T-cell (primary cell): Measurements from ENCODE around the gene FOXP2. TPM values are rescaled to one million over a fixed set of nuclear protein-coding genes. Genes with fewer than 3 reads are reported as not detected.

Experiments used
- ATAC-seq, 4 experiments: fragments of 200-7000 bp in 3 of 4; fragments of 150-1000 bp in 1 of 4; cut with Tn5 transposase; replicated peaks in 1 of 4; 1 replicate in 3 of 4; 2 replicates in 1 of 4; pipeline ENCODE4 v1.10.0; 2021; ENCODE audit warnings: moderate library complexity in 3 of 4, mild to moderate bottlenecking in 2 of 4, moderate number of reproducible peaks in 1 of 4
- CTCF ChIA-PET, 2 donors: fragments of 300-600 bp; sonication (Branson Sonifier 250); formaldehyde crosslinking; loops; one replicate each; lab custom pipeline; 2022; ENCODE audit warnings: antibody characterized with exemption in 2 of 2; lab: Charles Lee
- POLR2A ChIA-PET, 2 donors: fragments of 300-600 bp; sonication (Branson Sonifier 250); formaldehyde crosslinking; loops; one replicate each; lab custom pipeline; 2022; ENCODE audit warnings: antibody characterized with exemption in 2 of 2; lab: Charles Lee
- DNase-seq, 35 experiments: peaks; one replicate each; pipeline versions ENCODE4 v3.0.0 to v3.0.0-alpha.2; 2013 to 2023
- H3K27ac ChIP-seq: one replicate; pipeline ENCODE4 v1.5.1; 2013; ENCODE audit warnings: low read length
- H3K27me3 ChIP-seq, 2 experiments: replicated peaks in 1 of 2; 1 replicate in 1 of 2; 2 replicates in 1 of 2; pipeline versions ENCODE4 v1.6.1 to v1.7.0; 2013; ENCODE audit warnings: low read length in 1 of 2, mixed read lengths in 1 of 2; ENCODE audit not compliant: control insufficient read depth in 2 of 2, insufficient read depth in 2 of 2; ENCODE audit errors: extremely low read depth in 1 of 2
- H3K36me3 ChIP-seq, 2 donors: 1 replicate in 1 of 2; 2 replicates in 1 of 2; pipeline versions ENCODE4 v1.6.1 to v1.7.0; 2013; ENCODE audit warnings: low read length in 1 of 2; ENCODE audit not compliant: control insufficient read depth in 2 of 2, insufficient read depth in 1 of 2; ENCODE audit errors: extremely low read depth in 1 of 2
- H3K4me1 ChIP-seq, 2 experiments: 1 replicate in 1 of 2; 2 replicates in 1 of 2; pipeline versions ENCODE4 v1.6.1 to v1.7.0; 2013; ENCODE audit warnings: low read length in 2 of 2, mixed read lengths in 1 of 2; ENCODE audit not compliant: insufficient read depth in 2 of 2, control insufficient read depth in 1 of 2; ENCODE audit errors: extremely low read depth in 1 of 2
- H3K4me3 ChIP-seq, 2 donors: 1 replicate in 1 of 2; 2 replicates in 1 of 2; pipeline versions ENCODE4 v1.5.1 to v1.7.0; 2013; ENCODE audit warnings: mild to moderate bottlenecking in 2 of 2, low read length in 1 of 2, moderate library complexity in 1 of 2; ENCODE audit not compliant: control insufficient read depth in 1 of 2; ENCODE audit errors: extremely low read depth in 1 of 2
- H3K9me3 ChIP-seq: 2 replicates; pipeline ENCODE4 v1.7.0; 2013
- H3K27ac Mint-ChIP-seq, 2 donors: one replicate each; pipeline ENCODE4 v1.8.0; 2020 to 2021; ENCODE audit warnings: mild to moderate bottlenecking in 2 of 2, mixed read lengths in 2 of 2
- H3K27me3 Mint-ChIP-seq, 2 donors: one replicate each; pipeline ENCODE4 v1.8.0; 2021 to 2022; ENCODE audit warnings: mixed read lengths in 2 of 2
- H3K36me3 Mint-ChIP-seq: one replicate; pipeline ENCODE4 v1.8.0; 2021; ENCODE audit warnings: mixed read lengths
- H3K4me1 Mint-ChIP-seq, 3 donors: one replicate each; pipeline ENCODE4 v1.8.0; 2020 to 2022; ENCODE audit warnings: mixed read lengths in 3 of 3, mild to moderate bottlenecking in 1 of 3
- H3K4me3 Mint-ChIP-seq, 3 donors: one replicate each; pipeline ENCODE4 v1.8.0; 2020 to 2022; ENCODE audit warnings: mild to moderate bottlenecking in 3 of 3, mixed read lengths in 3 of 3, moderate library complexity in 3 of 3
- H3K9me3 Mint-ChIP-seq, 3 donors: one replicate each; pipeline ENCODE4 v1.8.0; 2020 to 2022; ENCODE audit warnings: mixed read lengths in 3 of 3
- WGBS: methylation state at CpG from one replicate; pipeline ENCODE4 v1.1.5; 2013; ENCODE audit warnings: missing lambda C conversion rate; ENCODE audit not compliant: insufficient coverage; 5-methylcytosine and 5-hydroxymethylcytosine counted together
- total RNA-seq, 35 experiments: library from RNA in 6 of 35; stranded (reverse) in 6 of 35; fragments of 120-200 nt in 1 of 35; gene quantifications; one replicate each; pipeline versions ENCODE4 v1.2.1 to v1.2.4 and lab custom pipeline; 2013 to 2026

Gene FOXP2
- total RNA-seq, 5 donors from 2014 or later (not counting 1 experiment from before 2014, with no cell fraction given) = 0.19 TPM; not detected in 4

DNA sequence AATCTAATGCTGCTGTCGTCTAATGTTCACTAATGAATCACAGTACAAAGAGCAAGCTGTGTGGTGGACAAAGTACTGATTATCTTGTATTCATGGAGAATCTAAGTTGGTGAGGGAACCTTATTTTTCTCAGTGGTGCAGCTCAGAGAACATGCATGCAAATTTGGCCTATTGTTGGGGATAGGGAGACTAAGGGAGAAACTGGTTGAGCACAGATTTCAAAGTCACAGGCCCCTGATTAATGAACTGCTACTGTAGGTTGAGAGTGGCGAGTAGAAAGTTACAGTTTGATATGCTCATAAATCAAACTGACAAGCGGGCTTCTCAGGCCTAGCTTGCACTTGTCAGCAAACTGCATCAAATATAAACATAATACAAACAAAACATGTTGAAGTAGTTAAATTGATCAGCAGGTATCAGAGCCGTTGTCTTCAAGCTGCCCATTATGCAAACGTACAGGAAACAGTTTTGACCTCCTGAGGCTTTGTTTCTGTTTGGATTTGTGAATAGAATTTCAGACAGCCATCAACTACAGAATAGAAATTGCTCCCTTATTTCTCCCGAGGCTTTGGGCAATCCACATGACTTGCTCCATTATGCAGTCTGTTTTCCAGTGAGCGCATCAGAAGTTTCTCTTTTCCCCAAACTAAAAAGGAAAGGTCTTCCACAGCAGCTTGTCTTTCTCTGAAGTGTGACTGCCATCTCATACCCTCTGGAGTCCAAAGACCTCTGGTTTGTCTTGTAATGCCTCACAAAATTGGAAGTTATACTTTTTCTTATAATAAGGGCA lies 215.8 kb downstream of the FOXP2 start:
- Histone ChIP-seq H3K4me3 (no peak overlapping the region), H3K36me3 (no peaks in the 10 kb centered on the region), H3K27ac (no peak overlapping the region), H3K9me3 (no peaks in the 10 kb centered on the region), H3K4me1 (no peaks in the 10 kb centered on the region), H3K27me3 (no peaks in the 10 kb centered on the region)
- CTCF ChIA-PET = no interaction called here
- Mint-ChIP-seq H3K36me3 (no peaks in the 10 kb centered on the region), H3K27ac (no peak overlapping the region), H3K4me3 (no peak overlapping the region), H3K27me3 (no peaks in the 10 kb centered on the region), H3K4me1 (no peaks in the 10 kb centered on the region), H3K9me3 (no peaks in the 10 kb centered on the region)
- DNase-seq (no peak), ATAC-seq (no peak)
- POLR2A ChIA-PET = no interaction called here
- no CpG with 5 or more reads among the region's 7 CpGs for WGBS

DNA sequence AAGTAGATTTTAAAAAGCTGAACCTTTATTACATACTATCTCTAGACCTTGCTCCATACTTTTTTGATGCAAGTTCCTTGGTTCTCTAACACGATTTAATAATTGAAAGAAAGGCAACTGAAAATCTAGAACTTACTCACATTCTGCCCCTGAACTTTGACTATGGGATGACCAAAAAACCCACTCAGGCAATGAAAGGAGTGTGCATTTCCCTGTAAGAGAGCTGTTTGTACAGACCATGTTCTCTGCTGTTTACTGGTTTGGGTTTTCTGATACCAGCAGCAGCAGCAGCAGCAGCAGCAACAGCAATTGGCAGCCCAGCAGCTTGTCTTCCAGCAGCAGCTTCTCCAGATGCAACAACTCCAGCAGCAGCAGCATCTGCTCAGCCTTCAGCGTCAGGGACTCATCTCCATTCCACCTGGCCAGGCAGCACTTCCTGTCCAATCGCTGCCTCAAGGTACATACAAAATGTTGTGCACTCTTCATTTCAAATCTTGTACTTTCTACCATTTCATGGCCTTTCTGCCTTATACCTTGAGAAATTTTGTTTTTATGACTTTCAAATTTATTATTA lies 216.7 kb downstream of the FOXP2 start:
- no peaks in the 10 kb centered on the region for H3K36me3 ChIP-seq
- H3K9me3 ChIP-seq = no peaks in the 10 kb centered on the region
- Mint-ChIP-seq H3K27me3 (no peaks in the 10 kb centered on the region), H3K4me3 (no peak overlapping the region), H3K9me3 (no peaks in the 10 kb centered on the region), H3K4me1 (no peaks in the 10 kb centered on the region), H3K27ac (no peak overlapping the region), H3K36me3 (no peaks in the 10 kb centered on the region)
- H3K4me1 ChIP-seq = no peaks in the 10 kb centered on the region
- ChIA-PET POLR2A (no interaction called here), CTCF (no interaction called here)
- 88% methylated on average over 1 of the region's 3 CpGs for WGBS
- DNase-seq (no peak), ATAC-seq (no peak)
- no peak overlapping the region for H3K4me3 ChIP-seq
- no peaks in the 10 kb centered on the region for H3K27me3 ChIP-seq
- no peak overlapping the region for H3K27ac ChIP-seq

DNA sequence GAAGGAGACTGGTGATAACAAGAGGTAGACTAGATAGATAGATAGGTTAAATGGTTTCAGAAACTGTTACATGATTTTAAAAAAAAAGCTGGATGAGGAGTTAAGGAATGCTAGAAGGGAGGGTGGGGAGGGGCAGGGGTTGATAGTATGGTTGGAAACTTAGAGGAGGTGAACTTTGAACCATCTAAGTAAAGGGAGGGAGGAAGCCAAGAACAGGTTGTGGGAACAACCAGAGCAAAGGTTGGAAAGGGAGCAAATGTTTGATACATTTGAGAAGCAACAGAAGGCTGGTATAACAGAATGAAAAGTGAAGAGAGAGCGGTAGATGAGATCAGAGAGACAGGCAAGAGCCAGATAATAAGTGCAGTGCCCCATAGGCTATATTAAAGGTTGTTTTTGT lies 224.8 kb downstream of the FOXP2 start:
- H3K27ac Mint-ChIP-seq = no peak overlapping the region
- H3K27ac ChIP-seq = no peak overlapping the region
- no peaks in the 10 kb centered on the region for H3K9me3 Mint-ChIP-seq

DNA sequence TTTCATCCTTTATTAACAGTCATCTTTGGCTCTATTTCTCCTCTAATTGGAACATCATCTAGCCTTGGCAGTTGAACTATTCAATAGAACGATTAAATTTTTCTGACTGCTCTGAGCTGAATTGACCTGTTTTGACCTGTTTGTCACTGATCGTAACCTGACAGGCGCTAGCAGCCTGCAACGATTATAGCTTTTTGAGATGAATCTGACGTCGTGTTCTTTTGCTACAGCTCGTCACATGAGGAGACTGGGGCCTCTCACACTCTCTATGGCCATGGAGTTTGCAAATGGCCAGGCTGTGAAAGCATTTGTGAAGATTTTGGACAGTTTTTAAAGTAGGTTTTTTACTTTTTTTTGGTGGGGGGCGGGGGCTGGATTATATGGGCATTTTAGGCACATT lies 229.8 kb downstream of the FOXP2 start:
- 97% methylated on average over 4 of the region's 8 CpGs for WGBS
- Mint-ChIP-seq H3K27me3 (no peaks in the 10 kb centered on the region), H3K4me1 (no peaks in the 10 kb centered on the region), H3K9me3 (no peaks in the 10 kb centered on the region), H3K4me3 (no peak overlapping the region), H3K27ac (no peak overlapping the region), H3K36me3 (no peaks in the 10 kb centered on the region)
- Histone ChIP-seq H3K4me3 (no peak overlapping the region), H3K27me3 (no peaks in the 10 kb centered on the region), H3K36me3 (no peaks in the 10 kb centered on the region), H3K27ac (no peak overlapping the region), H3K4me1 (no peaks in the 10 kb centered on the region), H3K9me3 (no peaks in the 10 kb centered on the region)
- no peak for DNase-seq
- ChIA-PET POLR2A (no interaction called here), CTCF (no interaction called here)
- no peak for ATAC-seq

More for the DNA sequence above, 224.8 kb downstream of the FOXP2 start:
- H3K4me1 Mint-ChIP-seq = no peaks in the 10 kb centered on the region
- DNase-seq = no peak
- CTCF ChIA-PET = no interaction called here
- Histone ChIP-seq H3K27me3 (no peaks in the 10 kb centered on the region), H3K36me3 (no peaks in the 10 kb centered on the region), H3K4me3 (no peak overlapping the region), H3K4me1 (no peaks in the 10 kb centered on the region), H3K9me3 (no peaks in the 10 kb centered on the region)
- no peaks in the 10 kb centered on the region for H3K36me3 Mint-ChIP-seq
- ATAC-seq = no peak
- POLR2A ChIA-PET = no interaction called here
- WGBS = 89% methylated on average over 1 of the region's 1 CpG
- H3K4me3 Mint-ChIP-seq = no peak overlapping the region
- no peaks in the 10 kb centered on the region for H3K27me3 Mint-ChIP-seq

DNA sequence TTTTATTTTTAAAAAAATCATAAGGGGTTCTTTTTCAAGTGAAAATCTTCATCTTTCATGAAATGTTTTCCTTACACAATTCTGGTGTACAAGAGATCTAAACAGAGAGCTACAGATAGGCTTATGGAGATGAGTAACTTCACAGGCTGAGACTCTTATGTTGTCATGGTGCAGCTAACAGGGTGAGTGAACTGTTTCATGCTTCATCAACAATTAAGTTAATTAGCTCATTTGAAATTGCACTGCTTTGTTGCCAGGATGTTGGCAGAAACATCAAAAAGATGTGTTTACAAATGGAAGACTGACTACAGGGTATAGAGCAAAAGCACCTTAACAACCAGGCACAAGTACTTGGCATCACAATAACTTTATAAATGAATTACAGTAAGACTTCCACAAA lies 230.8 kb downstream of the FOXP2 start:
- no peaks in the 10 kb centered on the region for H3K36me3 ChIP-seq
- Mint-ChIP-seq H3K9me3 (no peaks in the 10 kb centered on the region), H3K27ac (no peak overlapping the region), H3K4me3 (no peak overlapping the region), H3K27me3 (no peaks in the 10 kb centered on the region), H3K36me3 (no peaks in the 10 kb centered on the region), H3K4me1 (no peaks in the 10 kb centered on the region)
- H3K4me3 ChIP-seq = no peak overlapping the region
- ATAC-seq (no peak), DNase-seq (no peak)
- no peaks in the 10 kb centered on the region for H3K27me3 ChIP-seq
- ChIA-PET POLR2A (interaction anchor here in 1 of 2 donors (0.6 kb wide), 2 partner anchors 93 to 816 kb away, joined by 3 to 4 read pairs; no protein-coding TSS in a partner anchor), CTCF (no interaction called here)
- H3K4me1 ChIP-seq = no peaks in the 10 kb centered on the region
- no peaks in the 10 kb centered on the region for H3K9me3 ChIP-seq
- no peak overlapping the region for H3K27ac ChIP-seq

DNA sequence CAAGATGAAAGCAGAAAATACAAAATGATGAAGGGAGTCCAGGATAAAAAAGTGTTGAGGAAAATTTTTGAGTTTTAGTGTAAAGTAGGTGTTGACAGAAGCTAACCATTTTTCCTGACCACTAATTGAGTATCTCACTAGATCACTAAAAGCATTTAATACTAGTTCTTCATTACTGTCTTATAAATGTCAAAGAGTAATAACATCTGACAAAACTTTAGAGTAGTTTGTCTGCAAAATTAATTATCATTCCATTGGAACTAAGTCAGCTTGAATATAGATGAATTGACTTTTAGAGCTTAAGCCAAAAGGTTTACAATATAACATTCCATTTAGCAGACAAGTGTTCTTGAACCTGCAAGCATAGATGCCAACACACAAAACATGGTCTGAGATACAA lies 232.9 kb downstream of the FOXP2 start:
- no peaks in the 10 kb centered on the region for H3K27me3 Mint-ChIP-seq
- CTCF ChIA-PET = interaction anchor here in 1 of 2 donors (0.6 kb wide), 1 partner anchor 8 kb away, joined by 3 read pairs; no protein-coding TSS in a partner anchor
- ATAC-seq = no peak

More for the DNA sequence above, 232.9 kb downstream of the FOXP2 start:
- no peaks in the 10 kb centered on the region for H3K4me1 Mint-ChIP-seq
- no peaks in the 10 kb centered on the region for H3K4me1 ChIP-seq
- no peak for DNase-seq
- no peak overlapping the region for H3K4me3 Mint-ChIP-seq
- no peak overlapping the region for H3K27ac Mint-ChIP-seq
- H3K36me3 ChIP-seq = no peaks in the 10 kb centered on the region
- H3K4me3 ChIP-seq = no peak overlapping the region
- H3K27me3 ChIP-seq = no peaks in the 10 kb centered on the region
- no peaks in the 10 kb centered on the region for H3K9me3 Mint-ChIP-seq
- POLR2A ChIA-PET = interaction anchor here in 1 of 2 donors (0.7 kb wide), 1 partner anchor 457 kb away, joined by 3 read pairs; no protein-coding TSS in a partner anchor
- no peaks in the 10 kb centered on the region for H3K36me3 Mint-ChIP-seq
- H3K9me3 ChIP-seq = no peaks in the 10 kb centered on the region
- no peak overlapping the region for H3K27ac ChIP-seq
